ENCODE measurements around the gene PRUNE2. TPM values are rescaled to one million over a fixed set of nuclear protein-coding genes. Genes with fewer than 3 reads are reported as not detected.

Gene PRUNE2
- total and polyA plus RNA-seq, 2 of the 8 experiments (the other 6 are each of a cell fraction or from before 2014, with no cell fraction given): 5.5 to 13.3 TPM

- H4K20me1 ChIP-seq (replicated peaks in 1 of 2; ENCODE audit: control insufficient read depth in 1 of 2, insufficient read depth in 2 of 2, low read length in 2 of 2): no peaks in the 10 kb centered on the region
- H3K79me2 ChIP-seq (ENCODE audit: control insufficient read depth in 1 of 2, insufficient read depth in 2 of 2, low read length in 2 of 2): no peaks in the 10 kb centered on the region
- no peaks in the 10 kb centered on the region; a peak in 1 of 8 replicates for H3K36me3 ChIP-seq (ENCODE audit: control insufficient read depth in 2 of 4, insufficient read depth in 4 of 4, low read length in 3 of 4)
- no peaks in the 10 kb centered on the region for H3K27me3 ChIP-seq (replicated peaks in 1 of 4; ENCODE audit: control insufficient read depth in 3 of 4, extremely low read depth in 1 of 4, insufficient read depth in 3 of 4, low read length in 3 of 4)
- ChIA-PET CTCF (ENCODE audit: partially characterized antibody) (interaction anchor here (0.6 to 0.9 kb wide), 2 partner anchors 9 to 58 kb away, joined by 3 to 5 read pairs; no protein-coding TSS in a partner anchor), POLR2A (ENCODE audit: partially characterized antibody) (no interaction called here)
- H4K8ac ChIP-seq (ENCODE audit: extremely low read depth, insufficient read depth, low read length): no peak overlapping the region
- H3K56ac ChIP-seq (replicated peaks; ENCODE audit: insufficient read length, low read depth, low read length): no peak overlapping the region
- H2BK120ac ChIP-seq (replicated peaks; ENCODE audit: low read depth, low read length): no peak overlapping the region
- no peak overlapping the region for H4K91ac ChIP-seq (replicated peaks; ENCODE audit: insufficient read length, low read length)
- no peak overlapping the region for H4K5ac ChIP-seq (ENCODE audit: insufficient read length, low read depth, low read length)
- no peak overlapping the region for H3K9ac ChIP-seq (replicated peaks in 1 of 4; ENCODE audit: extremely low read depth in 1 of 4, low read depth in 3 of 4, low read length in 3 of 4)
- H2BK12ac ChIP-seq (ENCODE audit: low read depth, low read length): no peak overlapping the region
- peaks cover 0 to 3% (median 1%) of the 10 kb centered on the region in 4 experiments; a peak in 3 of 7 replicates for H3K4me1 ChIP-seq (replicated peaks in 1 of 4; ENCODE audit: control insufficient read depth in 3 of 4, insufficient read depth in 4 of 4, low read length in 3 of 4)
- FAIRE-seq (no peak), DNase-seq (ENCODE audit: low read depth in 1 of 2, low spot score in 2 of 2) (no peak)
- H3K4me3 ChIP-seq (ENCODE audit: extremely low read depth in 1 of 4, insufficient read depth in 2 of 4, low read depth in 3 of 4, low read length in 4 of 4): no peak overlapping the region
- H2BK5ac ChIP-seq (ENCODE audit: low read depth, low read length): no peak overlapping the region
- no peak overlapping the region for H3K4me2 ChIP-seq (ENCODE audit: insufficient read depth in 1 of 2, low read depth in 2 of 2, low read length in 2 of 2)
- no peaks in the 10 kb centered on the region for H3K9me3 ChIP-seq (ENCODE audit: insufficient read depth in 2 of 2, low read depth in 1 of 2, low read length in 1 of 2)
- no peak overlapping the region for H3K27ac ChIP-seq (ENCODE audit: low read depth, low read length)
- no peak overlapping the region for H2AFZ ChIP-seq (ENCODE audit: low read length)
- H3K4ac ChIP-seq (replicated peaks; ENCODE audit: insufficient read length, low read depth, low read length): no peak overlapping the region
- no peak overlapping the region for H3K18ac ChIP-seq (ENCODE audit: extremely low read depth, low read length)
- WGBS, 2 experiments (ENCODE audit: extremely low coverage in 1 of 2, insufficient coverage in 1 of 2, insufficient read length in 1 of 2, insufficient replicate concordance in 2 of 2, low coverage in 1 of 2, low lambda C conversion rate in 2 of 2, missing lambda C conversion rate in 1 of 2): 83% methylated on average over 4 of the region's 4 CpGs; no CpG with 5 or more reads in 1 of the 2 experiments
- H3K23ac ChIP-seq (ENCODE audit: insufficient read length): no peak overlapping the region
- H3K14ac ChIP-seq (ENCODE audit: insufficient read length): no peak overlapping the region
- H2AK5ac ChIP-seq (ENCODE audit: low read depth, low read length): no peak overlapping the region
- H3K23me2 ChIP-seq (ENCODE audit: low read depth, low read length): no peaks in the 10 kb centered on the region
- H2BK15ac ChIP-seq (ENCODE audit: low read length): no peak overlapping the region
- H3K79me1 ChIP-seq (ENCODE audit: low read depth, low read length): no peaks in the 10 kb centered on the region
- H2BK20ac ChIP-seq (ENCODE audit: low read length): no peak overlapping the region
- TF ChIP-seq SIN3A (conservative IDR thresholded peaks at IDR 0.05 in 1 of 2, IDR thresholded peaks at IDR 0.05 in 1 of 2; ENCODE audit: low read depth in 1 of 2, low read length in 2 of 2) (no peak), ZNF274 (IDR thresholded peaks at IDR 0.05; ENCODE audit: borderline replicate concordance, extremely low read depth, low read length) (no peak), CTCF (IDR thresholded peaks at IDR 0.05; ENCODE audit: control extremely low read depth in 1 of 3, insufficient read depth in 1 of 3, low read depth in 1 of 3, low read length in 3 of 3) (no peak), NRF1 (IDR thresholded peaks at IDR 0.05; ENCODE audit: low read depth, low read length) (no peak), RXRA (IDR thresholded peaks at IDR 0.05; ENCODE audit: insufficient read depth, low read depth, low read length) (no peak), SIX5 (IDR thresholded peaks at IDR 0.05; ENCODE audit: low read depth, low read length) (no peak), MAX (IDR thresholded peaks at IDR 0.05) (no peak), TEAD4 (IDR thresholded peaks at IDR 0.05; ENCODE audit: low read depth, low read length) (no peak)
- TF ChIP-seq, protein P1, sequence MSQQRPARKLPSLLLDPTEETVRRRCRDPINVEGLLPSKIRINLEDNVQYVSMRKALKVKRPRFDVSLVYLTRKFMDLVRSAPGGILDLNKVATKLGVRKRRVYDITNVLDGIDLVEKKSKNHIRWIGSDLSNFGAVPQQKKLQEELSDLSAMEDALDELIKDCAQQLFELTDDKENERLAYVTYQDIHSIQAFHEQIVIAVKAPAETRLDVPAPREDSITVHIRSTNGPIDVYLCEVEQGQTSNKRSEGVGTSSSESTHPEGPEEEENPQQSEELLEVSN (IDR thresholded peaks at IDR 0.05): no peak
Measured at GRCh38 chr9:76629205-76629990, 276.5 kb downstream of the PRUNE2 start.

Data from H1 (cell line).